Suprapubic skin (tissue), 3 donors: Measurements from ENCODE around the gene ALPI.
"Not testable (repeated sequence)": the region's sequence is repeated elsewhere in the genome, so short reads cannot be mapped to it uniquely, and the experiment has no call there.

Experiments
- CTCF ChIP-seq, 2 donors: fragments of 200-600 bp in 1 of 2; fragments of 450-650 bp in 1 of 2; sonication (generic) in 1 of 2; IDR thresholded peaks; one replicate each; pipeline ENCODE4 v1.5.1; 2016 to 2019; ENCODE audit warnings: antibody characterized with exemption in 2 of 2, mild to moderate bottlenecking in 1 of 2, moderate library complexity in 1 of 2
- EP300 ChIP-seq: sonication (generic); formaldehyde crosslinking; IDR thresholded peaks from one replicate; pipeline ENCODE4 v1.6.1; 2017; ENCODE audit warnings: antibody characterized with exemption
- POLR2A ChIP-seq, 2 donors: fragments of 450-650 bp; IDR thresholded peaks; one replicate each; pipeline ENCODE4 v1.6.1; 2017; ENCODE audit warnings: antibody characterized with exemption in 2 of 2, mild to moderate bottlenecking in 2 of 2, moderate library complexity in 2 of 2

- not testable (repeated sequence) for TF ChIP-seq CTCF (IDR thresholded peaks at IDR 0.05); POLR2A (IDR thresholded peaks at IDR 0.05); EP300
Measured at GRCh38 chr2:232443669-232444408, 12.1 kb upstream of the ALPI start.
